Measurements from ENCODE around the gene C5orf24.
"Not testable (repeated sequence)": the region's sequence is repeated elsewhere in the genome, so short reads cannot be mapped to it uniquely, and the experiment has no call there.

The C5orf24 gene

DNA sequence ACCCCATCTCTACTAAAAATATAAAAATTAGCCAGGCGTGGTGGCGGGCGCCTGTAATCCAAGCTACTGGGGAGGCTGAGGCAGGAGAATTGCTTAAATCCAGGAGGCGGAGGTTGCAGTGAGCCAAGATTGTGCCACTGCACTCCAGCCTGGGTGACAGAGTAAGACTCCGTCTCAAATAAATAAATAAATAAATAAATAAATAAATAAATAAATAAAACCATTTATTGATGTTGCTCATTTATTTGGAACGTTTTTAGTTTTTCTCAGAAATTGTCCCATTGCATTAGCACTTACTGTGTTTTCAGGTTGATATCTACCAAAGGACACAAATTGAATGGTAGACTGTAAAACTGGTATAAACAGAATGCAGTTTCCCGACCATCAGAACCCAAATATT is 10.7 kb downstream of the C5orf24 start:
- DNase-seq (ENCODE audit: low spot score); FAIRE-seq: not testable (repeated sequence)

DNA sequence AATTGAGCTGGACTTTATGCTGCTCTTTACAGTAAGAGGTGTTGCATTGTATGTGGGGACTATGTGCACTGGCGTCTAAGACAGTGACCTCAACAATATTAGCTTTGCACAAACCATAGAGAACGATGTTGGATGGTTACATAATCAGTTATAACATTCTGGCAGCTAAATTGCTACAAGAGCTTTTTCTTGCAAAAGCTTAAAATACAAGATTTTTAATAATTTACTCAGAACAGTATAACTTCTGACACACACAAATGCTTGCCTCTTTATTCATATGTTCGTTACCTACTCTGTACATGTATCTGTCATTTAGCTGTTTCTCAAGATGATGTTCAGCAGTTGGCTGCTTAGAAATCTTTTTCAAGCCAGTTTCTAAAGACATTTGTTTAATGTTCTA is 11.6 kb downstream of the C5orf24 start:
- DNase-seq (ENCODE audit: low spot score) (no peak), FAIRE-seq (no peak)

DNA sequence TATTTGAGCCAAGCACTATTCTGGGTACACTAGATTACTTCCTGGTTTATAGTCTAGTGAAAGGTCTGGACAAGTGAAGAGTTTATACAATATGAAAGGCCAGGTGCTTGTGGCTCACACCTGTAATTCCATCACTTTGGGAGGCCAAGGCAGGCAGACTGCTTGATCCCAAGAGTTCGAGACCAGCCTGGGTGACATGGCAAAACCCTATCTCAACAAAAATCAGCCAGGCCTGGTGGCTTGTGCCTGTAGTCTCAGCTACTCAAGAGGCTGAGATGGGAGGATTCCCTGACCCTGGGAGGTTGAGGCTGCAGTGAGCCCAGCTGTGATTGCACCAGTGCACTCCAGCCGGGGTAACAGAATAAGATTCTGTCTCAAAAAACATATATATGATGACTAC is 18.9 kb downstream of the C5orf24 start:
- no peak for FAIRE-seq
- DNase-seq (ENCODE audit: low spot score), result no peak

DNA sequence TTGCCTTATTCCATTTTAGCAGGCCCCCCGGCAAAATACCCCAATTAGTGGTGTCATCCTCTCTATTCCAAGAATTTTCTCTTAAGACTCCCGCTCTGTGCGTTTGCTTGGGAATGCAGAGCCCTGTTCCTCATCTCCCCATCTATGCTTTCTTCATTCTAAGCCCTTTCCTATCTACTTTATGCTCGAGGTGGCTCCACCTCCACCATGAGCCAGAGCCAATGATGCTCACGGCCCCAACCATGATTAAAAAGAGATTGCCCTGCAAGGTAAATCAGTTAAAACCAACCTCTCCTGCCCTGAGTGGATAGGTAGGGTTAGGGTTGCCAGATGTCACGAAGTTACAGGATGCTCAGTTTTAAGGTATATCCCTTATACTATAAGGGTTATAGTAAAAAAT is 27.7 kb downstream of the C5orf24 start:
- FAIRE-seq (no peak), DNase-seq (ENCODE audit: low spot score) (peak; percentile 4)

DNA sequence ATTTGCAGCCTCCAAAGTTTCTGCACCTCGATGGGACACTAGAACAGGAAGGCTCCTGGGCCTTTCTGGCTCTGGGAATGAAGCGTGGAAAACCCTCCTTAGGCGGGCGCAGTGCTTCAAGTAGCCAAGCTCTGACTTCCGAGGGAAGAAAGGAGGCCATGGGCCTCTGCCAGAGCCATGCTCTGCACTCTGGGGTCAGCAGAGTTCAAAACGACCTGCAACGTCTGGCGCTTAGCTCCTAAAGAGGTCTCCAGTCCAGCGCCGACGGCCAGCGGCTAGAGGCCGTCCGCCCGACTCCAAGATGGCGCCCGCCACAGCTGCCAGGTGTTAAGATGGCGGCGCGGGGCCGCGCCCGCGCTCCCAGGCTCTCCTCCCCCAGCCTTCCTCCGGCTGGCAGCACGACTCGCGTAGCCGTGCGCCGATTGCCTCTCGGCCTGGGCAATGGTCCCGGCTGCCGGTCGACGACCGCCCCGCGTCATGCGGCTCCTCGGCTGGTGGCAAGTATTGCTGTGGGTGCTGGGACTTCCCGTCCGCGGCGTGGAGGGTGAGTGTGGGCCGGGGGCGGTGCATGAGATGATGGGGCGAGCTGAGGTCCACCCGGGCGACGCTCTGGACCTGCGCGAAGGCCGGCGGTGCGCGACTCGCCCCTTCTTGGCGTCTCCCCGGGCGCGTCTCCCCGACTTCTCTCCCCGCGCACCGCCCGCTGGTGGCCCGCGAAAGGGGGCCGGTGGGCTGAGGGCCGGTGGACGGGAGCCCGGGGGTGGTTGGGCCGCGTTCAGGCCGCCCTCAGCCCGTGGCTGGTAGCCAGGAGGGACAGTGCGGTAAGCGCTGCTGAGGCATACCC is 28.4 kb downstream of the C5orf24 start, which contains the start of gene TXNDC15:
Gene TXNDC15 (plus strand): TSS at position 385 of the 844 bp plus-strand sequence. CDS start 57 bp downstream, at position 442.
- FAIRE-seq, result no peak
- peak; percentile 85 for DNase-seq (ENCODE audit: low spot score)

DNA sequence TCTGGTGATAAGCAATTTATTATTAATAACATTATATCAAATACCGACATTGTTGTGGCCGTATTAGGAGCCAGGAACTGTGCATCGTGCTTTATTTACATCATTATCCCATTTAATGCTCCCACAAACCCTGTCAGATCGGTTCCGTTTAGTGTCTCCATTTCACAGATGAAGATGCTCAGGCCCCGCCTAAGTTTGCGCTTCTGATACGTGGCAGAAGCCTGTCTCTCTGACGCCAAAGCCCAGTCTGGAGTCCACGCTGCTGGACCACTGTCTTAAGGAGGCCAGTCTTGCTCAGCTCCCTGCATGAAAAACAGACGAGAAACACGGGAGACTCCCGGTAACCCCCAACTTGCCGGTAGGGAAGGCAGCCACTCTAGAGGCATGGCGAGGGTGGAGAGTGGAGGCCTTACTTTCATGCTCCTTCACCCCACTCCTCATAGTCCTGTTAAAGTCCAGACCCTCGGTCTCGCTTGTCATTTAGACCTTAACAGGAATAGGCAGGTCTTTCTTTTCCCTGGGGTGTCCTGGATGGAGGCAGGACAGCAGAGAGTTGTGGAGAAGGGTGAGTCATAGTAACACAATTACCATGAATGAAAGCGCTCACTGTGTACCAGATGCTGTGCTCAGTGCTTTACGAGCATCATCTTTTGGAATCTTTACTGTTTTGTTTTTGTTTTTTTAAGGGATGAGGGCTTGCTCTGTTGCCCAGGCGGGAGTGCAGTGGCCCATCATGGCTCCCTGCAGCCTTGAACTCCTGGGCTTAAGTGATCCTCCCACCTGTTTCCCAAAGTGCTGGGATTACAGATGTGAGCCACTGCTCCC is 29.3 kb downstream of the C5orf24 start:
- FAIRE-seq (no peak), DNase-seq (ENCODE audit: low spot score) (peak; percentile 61)

DNA sequence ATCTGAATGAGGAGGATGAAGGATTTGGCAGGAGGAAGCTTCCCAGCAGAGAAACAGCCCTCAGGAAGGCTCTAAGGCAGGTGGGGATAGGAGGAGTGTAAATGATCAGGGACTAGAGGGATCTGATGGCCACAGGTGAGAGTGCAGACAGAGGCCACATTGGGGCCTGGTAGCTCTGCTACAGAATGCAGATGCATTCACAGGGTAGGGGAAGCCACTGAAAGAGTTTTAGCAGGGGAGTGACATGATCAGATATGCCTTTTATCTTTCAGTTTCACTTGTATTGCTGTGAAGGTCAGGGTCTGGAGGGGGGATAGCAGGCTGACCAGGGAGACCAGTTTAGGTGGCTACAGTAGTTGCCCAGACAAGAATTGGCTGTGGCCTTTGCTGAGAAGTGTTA is 31.4 kb downstream of the C5orf24 start:
- DNase-seq (ENCODE audit: low spot score) (no peak), FAIRE-seq (no peak)

DNA sequence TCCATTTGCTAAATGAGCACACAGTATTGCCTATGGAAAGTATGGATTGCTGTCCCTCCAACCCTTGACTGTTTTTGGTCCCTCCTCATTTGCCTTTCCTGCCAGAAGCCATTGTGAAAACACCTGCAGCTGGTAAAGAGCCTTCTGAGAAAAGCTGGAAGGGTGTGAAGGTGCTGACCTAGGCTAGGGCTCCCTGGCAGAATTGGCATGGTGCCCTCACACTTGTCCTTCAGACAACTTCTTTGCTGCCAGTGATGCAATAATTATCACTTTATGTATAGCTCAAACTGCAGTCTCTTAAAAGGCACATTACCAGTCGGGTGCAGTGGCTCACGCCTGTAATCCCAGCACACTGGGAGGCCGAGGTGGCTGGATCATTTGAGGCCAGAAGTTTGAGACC is 32.6 kb downstream of the C5orf24 start:
- no peak for FAIRE-seq

DNA sequence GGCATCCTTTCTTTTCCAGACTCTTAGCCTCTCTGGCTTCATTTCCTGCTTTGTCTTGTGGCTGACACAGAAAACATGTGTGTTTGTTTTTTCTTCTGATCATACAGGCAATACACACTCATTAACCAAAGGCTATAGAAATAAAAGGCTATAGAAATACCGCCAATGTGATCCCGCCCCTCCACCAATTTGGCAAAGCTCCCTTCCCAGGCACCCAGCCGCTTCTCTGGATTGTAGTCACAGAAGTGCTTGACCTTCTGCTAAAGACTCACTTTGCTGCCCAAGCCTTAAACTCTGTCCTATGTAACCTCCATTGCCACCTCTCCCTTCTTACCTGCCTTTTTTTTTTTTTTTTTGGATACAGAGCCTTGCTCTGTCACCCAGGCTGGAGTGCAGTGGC is 33.7 kb downstream of the C5orf24 start:
- DNase-seq (ENCODE audit: low spot score) (no peak), FAIRE-seq (no peak)

More for the DNA sequence above, 32.6 kb downstream of the C5orf24 start:
- DNase-seq (ENCODE audit: low spot score), result no peak

DNA sequence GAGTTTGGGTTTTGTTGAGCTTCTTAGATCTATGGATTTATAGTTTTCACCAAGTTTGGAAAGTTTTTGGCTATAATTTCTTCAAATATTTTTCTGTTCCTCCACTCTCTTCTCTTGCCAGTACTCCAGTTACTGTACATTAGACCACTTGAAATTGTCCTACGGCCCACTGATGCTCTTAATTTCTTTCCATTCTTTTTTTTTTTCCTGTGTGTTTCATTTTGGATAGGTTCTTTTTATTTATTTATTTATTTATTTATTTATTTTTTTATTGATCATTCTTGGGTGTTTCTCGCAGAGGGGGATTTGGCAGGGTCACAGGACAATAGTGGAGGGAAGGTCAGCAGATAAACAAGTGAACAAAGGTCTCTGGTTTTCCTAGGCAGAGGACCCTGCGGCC is 35.2 kb downstream of the C5orf24 start:
- not testable (repeated sequence) for DNase-seq (ENCODE audit: low spot score); FAIRE-seq

DNA sequence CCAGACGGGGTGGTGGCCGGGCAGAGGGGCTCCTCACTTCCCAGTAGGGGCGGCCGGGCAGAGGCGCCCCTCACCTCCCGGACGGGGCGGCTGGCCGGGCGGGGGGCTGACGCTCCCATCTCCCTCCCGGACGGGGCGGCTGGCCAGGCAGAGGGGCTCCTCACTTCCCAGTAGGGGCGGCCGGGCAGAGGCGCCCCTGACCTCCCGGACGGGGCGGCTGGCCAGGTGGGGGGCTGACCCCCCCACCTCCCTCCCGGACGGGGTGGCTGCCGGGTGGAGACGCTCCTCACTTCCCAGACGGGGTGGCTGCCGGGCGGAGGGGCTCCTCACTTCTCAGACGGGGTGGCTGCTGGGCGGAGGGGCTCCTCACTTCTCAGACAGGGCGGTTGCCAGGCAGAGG is 35.9 kb downstream of the C5orf24 start:
- not testable (repeated sequence) for FAIRE-seq; DNase-seq (ENCODE audit: low spot score)

DNA sequence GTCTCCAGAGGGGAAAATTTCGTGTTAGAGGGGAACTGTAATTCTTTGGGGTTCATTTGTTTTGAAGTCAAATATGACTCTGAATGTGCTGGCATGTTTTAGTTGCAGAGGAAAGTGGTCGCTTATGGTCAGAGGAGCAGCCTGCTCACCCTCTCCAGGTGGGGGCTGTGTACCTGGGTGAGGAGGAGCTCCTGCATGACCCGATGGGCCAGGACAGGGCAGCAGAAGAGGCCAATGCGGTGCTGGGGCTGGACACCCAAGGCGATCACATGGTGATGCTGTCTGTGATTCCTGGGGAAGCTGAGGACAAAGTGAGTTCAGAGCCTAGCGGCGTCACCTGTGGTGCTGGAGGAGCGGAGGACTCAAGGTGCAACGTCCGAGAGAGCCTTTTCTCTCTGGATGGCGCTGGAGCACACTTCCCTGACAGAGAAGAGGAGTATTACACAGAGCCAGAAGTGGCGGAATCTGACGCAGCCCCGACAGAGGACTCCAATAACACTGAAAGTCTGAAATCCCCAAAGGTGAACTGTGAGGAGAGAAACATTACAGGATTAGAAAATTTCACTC is 41.9 kb downstream of the C5orf24 start:
- no peak for DNase-seq (ENCODE audit: low spot score)
- no peak for FAIRE-seq

DNA sequence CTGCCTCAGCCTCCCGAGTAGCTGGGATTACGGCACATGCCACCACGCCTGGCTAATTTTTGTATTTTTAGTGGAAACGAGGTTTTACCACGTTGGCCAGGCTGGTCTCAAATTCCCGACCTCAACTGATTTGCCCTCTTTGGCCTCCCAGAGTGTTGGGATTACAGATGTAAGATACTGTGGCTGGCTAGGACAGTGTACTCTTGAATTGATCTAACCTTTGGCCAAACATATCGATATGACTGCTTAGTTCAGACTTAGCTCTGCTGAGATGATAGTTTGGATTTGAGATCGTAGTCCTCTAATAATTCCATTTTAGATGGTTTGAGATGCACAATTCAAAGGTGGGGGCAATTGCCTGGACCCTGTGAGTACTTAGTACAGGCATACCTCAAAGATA is 43.6 kb downstream of the C5orf24 start:
- FAIRE-seq (no peak), DNase-seq (ENCODE audit: low spot score) (no peak)

DNA sequence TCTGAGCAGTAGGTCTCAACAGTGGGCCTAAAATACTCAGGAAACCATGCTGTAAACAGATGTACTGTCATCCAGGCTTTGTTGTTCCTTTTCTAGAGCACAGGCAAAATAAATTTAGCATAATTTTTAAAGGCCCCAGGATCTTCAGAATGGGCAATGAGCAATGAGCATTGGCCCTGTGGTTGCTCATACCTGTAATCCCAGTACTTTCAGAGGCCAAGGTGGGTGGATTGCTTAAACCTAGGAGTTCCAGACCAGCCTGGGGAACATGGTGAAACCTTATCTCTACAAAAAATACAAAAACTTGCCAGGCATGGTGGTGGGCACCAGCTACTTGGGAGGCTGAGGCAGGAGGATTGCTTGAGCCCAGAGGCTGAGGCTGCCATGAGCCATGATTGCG is 45.7 kb downstream of the C5orf24 start:
- DNase-seq (ENCODE audit: low spot score) (no peak), FAIRE-seq (no peak)

DNA sequence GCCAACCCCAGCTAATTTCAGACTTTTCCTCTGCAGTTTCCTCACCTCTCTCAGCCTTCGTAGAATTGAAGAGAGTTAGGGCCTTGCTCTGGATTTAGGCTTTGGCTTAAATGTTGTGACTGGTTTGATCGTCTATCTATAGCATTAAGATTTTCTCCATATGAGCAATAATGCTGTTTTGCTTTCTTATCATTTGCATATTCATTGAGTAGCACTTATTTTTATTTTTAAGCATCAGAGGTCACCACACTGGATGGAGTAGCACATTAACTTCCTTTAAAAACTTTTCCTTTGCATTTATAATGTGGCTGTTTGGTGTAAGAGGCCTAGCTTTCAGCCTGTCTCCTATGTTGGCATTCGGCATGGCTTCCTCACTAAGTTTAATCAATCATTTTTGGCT is 46.5 kb downstream of the C5orf24 start:
- FAIRE-seq, result no peak

DNA sequence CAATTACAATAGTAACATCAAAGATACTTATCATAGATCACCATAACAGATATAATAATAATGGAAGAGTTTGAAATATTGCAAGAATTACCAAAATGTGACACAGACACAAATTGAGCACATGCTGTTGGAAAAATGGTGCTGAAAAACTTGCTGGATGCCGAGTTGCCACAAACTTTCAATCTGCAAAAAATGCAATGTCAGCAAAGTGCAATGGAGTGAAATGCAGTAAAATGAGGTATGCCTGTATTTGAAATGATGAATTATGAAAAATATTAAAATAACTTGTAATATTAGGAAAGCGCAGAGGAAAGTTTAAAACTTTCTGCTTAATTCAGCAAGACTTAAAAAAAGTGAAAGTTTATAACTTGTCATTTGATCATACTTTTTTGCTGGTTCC is 47.2 kb downstream of the C5orf24 start:
- FAIRE-seq (no peak), DNase-seq (ENCODE audit: low spot score) (no peak)

More for the DNA sequence above, 46.5 kb downstream of the C5orf24 start:
- no peak for DNase-seq (ENCODE audit: low spot score)

DNA sequence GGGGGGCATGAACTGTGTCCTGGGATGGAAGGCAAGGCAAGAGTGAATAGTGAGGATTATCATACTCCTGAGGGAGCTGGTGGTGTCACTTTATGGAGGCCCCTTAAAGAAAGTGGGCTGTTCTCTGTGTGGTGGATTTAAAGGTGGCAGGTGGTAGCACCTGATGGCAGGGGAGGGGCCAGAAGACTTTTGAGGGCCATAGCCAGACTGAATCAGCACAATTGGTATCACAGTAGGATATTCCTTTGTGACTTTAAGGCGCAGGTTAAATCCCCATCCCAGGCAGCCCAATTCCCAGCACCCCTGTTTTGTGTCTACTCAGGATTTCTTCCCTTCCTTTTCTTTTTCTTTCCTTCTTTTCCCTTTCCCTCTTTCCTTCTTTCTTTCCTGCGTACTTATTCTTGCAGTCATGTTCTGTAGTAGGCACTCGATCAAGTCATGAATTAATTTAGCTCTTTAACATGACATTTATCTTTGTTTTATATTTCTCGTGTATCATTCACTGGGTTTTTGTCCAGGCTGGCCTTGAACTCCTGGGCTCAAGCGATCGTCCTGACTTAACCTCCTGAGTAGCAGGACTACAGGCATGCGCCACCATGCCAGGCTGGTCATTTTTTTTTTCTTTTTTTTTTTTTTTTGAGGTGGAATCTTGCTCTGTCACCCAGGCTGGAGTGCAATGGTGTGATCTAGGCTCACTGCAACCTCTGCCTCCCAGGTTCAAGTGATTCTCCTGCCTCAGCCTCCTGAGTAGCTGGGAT is 48.2 kb downstream of the C5orf24 start:
- DNase-seq (ENCODE audit: low spot score), result no peak
- no peak for FAIRE-seq

DNA sequence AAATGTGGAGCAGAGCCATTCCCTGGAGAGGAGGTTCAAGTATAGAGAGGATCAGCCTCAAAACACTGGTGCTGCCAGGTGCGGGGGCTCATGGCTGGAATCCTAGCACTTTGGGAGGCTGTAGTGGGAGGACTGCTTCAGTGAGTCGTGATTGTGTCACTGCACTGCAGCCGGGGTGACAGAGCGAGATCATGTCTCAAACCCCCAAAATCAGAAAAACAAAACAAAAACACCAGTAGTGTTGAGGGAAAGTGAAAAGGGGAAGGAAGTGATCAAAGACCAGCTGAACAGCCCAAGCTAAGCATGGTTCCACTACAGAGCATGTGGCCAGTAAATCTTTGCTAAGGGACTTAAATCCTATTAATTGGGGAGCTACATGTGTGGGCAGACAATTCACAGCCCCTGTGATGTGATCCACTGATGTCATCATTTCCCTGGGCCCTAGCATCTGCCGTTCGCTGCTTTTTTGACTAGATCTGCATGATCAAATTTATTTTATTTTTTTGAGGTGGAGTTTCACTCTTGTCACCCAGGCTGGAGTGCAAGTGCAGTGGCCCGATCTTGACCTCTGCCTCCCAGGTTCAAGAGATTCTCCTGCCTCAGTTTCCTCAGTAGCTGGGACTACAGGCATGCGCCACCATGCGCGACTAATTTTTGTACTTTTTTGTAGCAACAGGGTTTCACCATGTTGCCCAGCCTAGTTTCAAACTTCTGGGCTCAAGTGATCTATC is 56.5 kb downstream of the C5orf24 start:
- DNase-seq (ENCODE audit: low spot score) (no peak), FAIRE-seq (no peak)

DNA sequence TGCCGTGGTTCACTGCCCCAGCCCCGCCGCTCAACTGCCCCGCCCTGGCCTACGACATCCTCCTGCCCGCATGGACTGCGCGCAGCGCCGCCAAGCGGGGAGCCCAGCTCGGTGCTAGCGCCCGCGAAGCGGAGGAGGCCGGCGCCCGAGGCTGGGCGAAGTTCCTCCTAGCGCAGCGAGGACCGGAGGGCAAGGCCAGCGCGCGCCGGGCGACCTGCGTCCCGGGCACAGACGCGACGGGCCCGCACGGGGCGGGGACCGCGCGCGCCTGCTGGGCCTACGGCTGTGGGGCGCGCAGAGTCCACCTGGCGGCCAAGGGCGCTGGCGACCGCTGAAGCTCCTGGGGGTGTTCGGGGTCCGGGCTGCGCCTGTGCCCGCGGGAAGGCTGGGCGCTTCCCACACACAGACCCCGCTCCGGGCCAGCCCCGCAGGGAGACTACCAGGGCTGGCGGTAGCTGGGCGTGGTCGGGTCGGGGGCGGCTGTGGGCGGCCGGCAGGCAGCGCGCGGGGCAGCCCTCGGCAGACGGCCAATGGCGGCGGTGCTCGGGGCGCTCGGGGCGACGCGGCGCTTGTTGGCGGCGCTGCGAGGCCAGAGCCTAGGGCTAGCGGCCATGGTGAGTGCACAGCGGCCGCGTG is 59.0 kb downstream of the C5orf24 start, which contains the start of gene PCBD2:
Gene PCBD2 (plus strand): TSS at position 522 of the 636 bp plus-strand sequence. CDS start 9 bp downstream, at position 531.
- DNase-seq (ENCODE audit: low spot score), result peak; percentile 90
- no peak for FAIRE-seq
